HCT116 (cell line): ENCODE measurements around the gene TTC33. TPM values are rescaled to one million over a fixed set of nuclear protein-coding genes. Genes with fewer than 3 reads are reported as not detected.

ENCODE experiments used
- ATAC-seq: fragments of 200-7000 bp; cut with Tn5 transposase; 2 replicates; pipeline ENCODE4 v1.9.1; 2020; ENCODE audit warnings: mild to moderate bottlenecking, moderate library complexity
- BruUV-seq: library from RNA; stranded (reverse); fragments of 400-500 nt; replicated peaks from 2 replicates; lab custom pipeline; 2021; lab: Mats Ljungman, UMichigan
- CTCF ChIA-PET: fragments of 300-600 bp; sonication (Branson Sonifier 250); formaldehyde crosslinking; loops from one replicate; lab custom pipeline; 2021; ENCODE audit warnings: antibody characterized with exemption; lab: Charles Lee
- POLR2A ChIA-PET: fragments of 300-600, 350-600 bp; sonication (Branson Sonifier 250); formaldehyde crosslinking; loops from one replicate; lab custom pipeline; 2021; ENCODE audit warnings: antibody characterized with exemption; lab: Charles Lee
- RAD21 ChIA-PET, 2 experiments: fragments of 300-600 bp; sonication (Branson Sonifier 250); formaldehyde crosslinking; loops; one replicate each; lab custom pipeline; 2023; ENCODE audit warnings: low total read pairs in 2 of 2; ENCODE audit not compliant: uncharacterized antibody in 2 of 2, unreplicated experiment in 2 of 2, low non-redundant PET in 1 of 2; lab: Charles Lee
- DNase-seq: peaks from one replicate; pipeline ENCODE4 v3.0.0-alpha.2; 2010; ENCODE audit warnings: low read depth, low spot score
- H2AFZ ChIP-seq: fragments of 200-600 bp; shearing (Covaris generic), sonication (generic); 2 replicates; pipeline ENCODE4 v1.6.1; 2017; ENCODE audit warnings: low read depth, mixed run types, mixed read lengths, antibody characterized with exemption, low read length; ENCODE audit not compliant: poor library complexity, severe bottlenecking
- H3K27ac ChIP-seq: 2 replicates; pipeline ENCODE4 v1.5.1; 2012; ENCODE audit warnings: low read depth, low read length
- H3K27me3 ChIP-seq: fragments of 200-600 bp; sonication (generic); 2 replicates; pipeline ENCODE4 v1.6.1; 2016; ENCODE audit warnings: mixed run types, low read length, mixed read lengths; ENCODE audit not compliant: insufficient read depth
- H3K36me3 ChIP-seq, 2 experiments: fragments of 200-500 bp in 1 of 2; fragments of 200-600 bp in 1 of 2; sonication (Bioruptor generic) in 1 of 2; sonication (generic) in 1 of 2; 2 replicates each; pipeline versions ENCODE4 v1.5.1 to v1.6.1; 2014 to 2016; ENCODE audit warnings: low read length in 2 of 2, inconsistent platforms in 1 of 2, mixed read lengths in 1 of 2, mixed run types in 1 of 2; ENCODE audit not compliant: insufficient read depth in 2 of 2, control insufficient read depth in 1 of 2
- H3K4me1 ChIP-seq, 2 experiments: fragments of 200-600 bp in 1 of 2; sonication (generic) in 1 of 2; 2 replicates each; pipeline versions ENCODE4 v1.5.1 to v1.6.1; 2012 to 2017; ENCODE audit warnings: low read length in 2 of 2, inconsistent platforms in 1 of 2, mild to moderate bottlenecking in 1 of 2, mixed read lengths in 1 of 2, mixed run types in 1 of 2, moderate library complexity in 1 of 2; ENCODE audit not compliant: insufficient read depth in 2 of 2, control insufficient read depth in 1 of 2
- H3K4me2 ChIP-seq: fragments of 200-600 bp; sonication (generic); 2 replicates; pipeline ENCODE4 v1.6.1; 2017; ENCODE audit warnings: mixed run types, low read length, mixed read lengths
- H3K4me3 ChIP-seq, 2 experiments: fragments of 200-600 bp in 1 of 2; sonication (generic) in 1 of 2; replicated peaks in 1 of 2; 2 replicates each; pipeline ENCODE4 v1.5.1; 2011 to 2016; ENCODE audit warnings: low read length in 2 of 2, control low read depth in 1 of 2, low read depth in 1 of 2, mild to moderate bottlenecking in 1 of 2, mixed read lengths in 1 of 2, mixed run types in 1 of 2
- H3K79me2 ChIP-seq: fragments of 200-600 bp; sonication (generic); 2 replicates; pipeline ENCODE4 v1.6.1; 2017; ENCODE audit warnings: mild to moderate bottlenecking, mixed run types, low read length, moderate library complexity, mixed read lengths; ENCODE audit not compliant: insufficient read depth
- H3K9ac ChIP-seq: fragments of 200-600 bp; sonication (generic); 2 replicates; pipeline ENCODE4 v1.6.1; 2016; ENCODE audit warnings: low read length, mixed read lengths
- H3K9me2 ChIP-seq: fragments of 200-600 bp; sonication (generic), shearing (Covaris generic); 2 replicates; pipeline ENCODE4 v1.6.1; 2017; ENCODE audit warnings: mixed run types, mild to moderate bottlenecking, moderate library complexity; ENCODE audit not compliant: insufficient read depth
- H3K9me3 ChIP-seq, 2 experiments: fragments of 200-500 bp in 1 of 2; fragments of 200-600 bp in 1 of 2; sonication (Bioruptor generic) in 1 of 2; sonication (generic) in 1 of 2; 2 replicates each; pipeline ENCODE4 v1.6.1; 2014 to 2017; ENCODE audit warnings: low read length in 2 of 2, mixed read lengths in 2 of 2, inconsistent platforms in 1 of 2, low read depth in 1 of 2, mild to moderate bottlenecking in 1 of 2, mixed run types in 1 of 2, moderate library complexity in 1 of 2; ENCODE audit not compliant: control insufficient read depth in 1 of 2, insufficient read depth in 1 of 2
- H4K20me1 ChIP-seq: fragments of 200-600 bp; sonication (generic), shearing (Covaris generic); 2 replicates; pipeline ENCODE4 v1.6.1; 2017; ENCODE audit warnings: mixed run types, mild to moderate bottlenecking, moderate library complexity; ENCODE audit not compliant: insufficient read depth
- ATF3 ChIP-seq: IDR thresholded peaks from 2 replicates; pipeline ENCODE4 v1.6.1; 2012
- CBX3 ChIP-seq: IDR thresholded peaks from 2 replicates; pipeline ENCODE4 v1.6.1; 2012; ENCODE audit warnings: low read depth
- CEBPB ChIP-seq: IDR thresholded peaks from 2 replicates; pipeline ENCODE4 v1.6.1; 2012; ENCODE audit warnings: low read depth
- ELF1 ChIP-seq: IDR thresholded peaks from 2 replicates; pipeline ENCODE4 v1.6.1; 2012; ENCODE audit warnings: low read depth, borderline replicate concordance
- EZH2 ChIP-seq: fragments of 200-600 bp; sonication (generic); IDR thresholded peaks from 2 replicates; pipeline ENCODE4 v1.6.1; 2017; ENCODE audit warnings: antibody characterized with exemption, mixed run types
- EZH2phosphoT487 ChIP-seq: fragments of 200-600 bp; IDR thresholded peaks from 2 replicates; pipeline ENCODE4 v1.6.1; 2018; ENCODE audit warnings: antibody characterized with exemption, borderline replicate concordance
- FOSL1 ChIP-seq: IDR thresholded peaks from 2 replicates; pipeline ENCODE4 v1.6.1; 2012; ENCODE audit warnings: low read depth
- JUND ChIP-seq: IDR thresholded peaks from 2 replicates; pipeline ENCODE4 v1.6.1; 2012
- POLR2A ChIP-seq: IDR thresholded peaks from 2 replicates; pipeline ENCODE4 v1.7.0; 2011; ENCODE audit warnings: borderline replicate concordance; ENCODE audit not compliant: insufficient read depth, insufficient read length; ENCODE audit errors: extremely low read depth
- POLR2AphosphoS5 ChIP-seq: IDR thresholded peaks from 2 replicates; pipeline ENCODE4 v1.6.1; 2011; ENCODE audit warnings: mild to moderate bottlenecking, low read depth, low read length, moderate library complexity
- SIN3A ChIP-seq: IDR thresholded peaks from 2 replicates; pipeline ENCODE4 v1.6.1; 2012; ENCODE audit warnings: low read depth
- TCF7L2 ChIP-seq: IDR thresholded peaks from 2 replicates; pipeline ENCODE4 v1.7.0; 2011; ENCODE audit warnings: borderline replicate concordance, inconsistent platforms; ENCODE audit not compliant: insufficient read depth, insufficient read length; ENCODE audit errors: extremely low read depth
- YY1 ChIP-seq: IDR thresholded peaks from 2 replicates; pipeline ENCODE4 v1.6.1; 2011; ENCODE audit warnings: low read length, low read depth, moderate library complexity, mild to moderate bottlenecking; ENCODE audit not compliant: insufficient replicate concordance; ENCODE audit errors: extremely low read depth
- ZBTB33 ChIP-seq: IDR thresholded peaks from 2 replicates; pipeline ENCODE4 v1.6.1; 2011; ENCODE audit warnings: mild to moderate bottlenecking, low read length, moderate library complexity; ENCODE audit not compliant: insufficient replicate concordance; ENCODE audit errors: extremely low read depth
- ZFX ChIP-seq: fragments of 450-650 bp; IDR thresholded peaks from 2 replicates; pipeline ENCODE4 v1.6.1; 2017
- ZNF274 ChIP-seq: fragments of 200-500 bp; sonication (Bioruptor generic); IDR thresholded peaks from 2 replicates; pipeline ENCODE4 v1.6.1; 2014; ENCODE audit warnings: mild to moderate bottlenecking, low read depth, low read length, inconsistent platforms
- intact Hi-C: fragments of 100-400 bp; cut with micrococcal nuclease; formaldehyde crosslinking; loops from 2 replicates; pipeline ENCODE4 v1.10.0; 2022
- total RNA-seq: library from RNA; stranded (reverse); gene quantifications from one replicate; pipeline ENCODE4 v1.2.1, GENCODE V29; 2021; ENCODE audit not compliant: unreplicated experiment

The TTC33 gene
- total RNA-seq, 1 experiment from 2014 or later: 14.5 TPM

GRCh38 chr5:40521108-40521785 is 234.5 kb downstream of the TTC33 start:
- DNase-seq (no peak), ATAC-seq (no peak)
- no peaks in the 10 kb centered on the region for H3K36me3 ChIP-seq
- H3K27ac ChIP-seq: no peak overlapping the region
- H3K4me1 ChIP-seq: peaks cover 3 to 12% of the 10 kb centered on the region in 2 experiments; a peak in 2 of 4 replicates
- ChIA-PET POLR2A (no interaction called here), RAD21 (no interaction called here), CTCF (no interaction called here)
- H4K20me1 ChIP-seq: no peaks in the 10 kb centered on the region
- H3K4me2 ChIP-seq: no peak overlapping the region
- intact Hi-C loops: no loop called here
- H3K9ac ChIP-seq: no peak overlapping the region
- no peak overlapping the region for H3K4me3 ChIP-seq
- no peaks in the 10 kb centered on the region for H3K9me3 ChIP-seq
- H2AFZ ChIP-seq: no peak overlapping the region
- no peaks in the 10 kb centered on the region for H3K9me2 ChIP-seq
- no TSS peak for BruUV-seq
- TF ChIP-seq ELF1 (no peak), POLR2AphosphoS5 (no peak), CBX3 (no peak), ZBTB33 (no peak), FOSL1 (no peak), CEBPB (no peak), ZFX (no peak), TCF7L2 (no peak), YY1 (no peak), POLR2A (no peak), ZNF274 (no peak), SIN3A (no peak), EZH2 (no peak), JUND (no peak), EZH2phosphoT487 (no peak), ATF3 (no peak)
- H3K27me3 ChIP-seq: no peaks in the 10 kb centered on the region
- H3K79me2 ChIP-seq: no peaks in the 10 kb centered on the region
